Measurements from ENCODE around the gene SMIM12. TPM values are rescaled to one million over a fixed set of nuclear protein-coding genes. Genes with fewer than 3 reads are reported as not detected.

Gene SMIM12
- total RNA-seq, 1 donor from 2014 or later = 58.7 TPM

DNA sequence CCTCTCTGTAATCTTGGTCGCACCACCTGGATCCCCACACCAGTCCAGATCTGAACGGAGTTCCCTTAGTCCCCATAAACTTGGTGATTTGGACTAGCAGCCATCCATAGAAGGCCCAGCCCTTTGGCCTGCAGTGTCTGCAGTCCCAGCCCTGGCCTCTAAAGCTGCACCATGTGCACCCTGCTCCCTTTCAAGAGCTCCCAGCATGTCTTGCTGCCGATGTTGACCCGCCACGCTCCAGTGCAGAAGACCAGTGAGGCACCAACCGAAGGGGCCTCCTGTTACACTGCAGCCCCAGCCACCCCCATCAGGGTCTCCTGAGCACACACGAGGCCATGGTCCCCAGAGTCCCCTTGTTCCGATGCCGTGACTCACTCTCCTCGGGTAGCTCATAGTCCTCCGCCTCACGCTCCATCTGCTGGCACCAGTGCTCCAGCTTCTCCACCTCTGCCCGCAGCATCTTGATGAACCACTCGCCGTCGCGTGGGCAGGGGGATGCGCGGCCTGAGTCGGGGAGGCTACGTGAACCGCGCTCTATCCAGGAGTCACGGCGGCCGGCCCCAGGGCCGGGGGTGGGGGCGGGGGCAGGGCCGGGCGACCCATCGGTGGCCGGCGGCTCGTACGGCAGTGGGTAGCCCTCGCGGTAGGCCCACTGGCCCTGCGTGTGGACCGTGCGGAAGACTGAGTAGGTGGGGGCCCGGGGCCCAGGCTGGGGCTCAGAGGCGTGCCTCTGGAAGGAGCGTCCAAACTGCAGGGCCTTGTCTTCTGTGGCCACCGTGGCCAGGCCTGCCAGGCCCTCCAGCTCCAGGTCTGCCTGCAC, 8.9 kb upstream of the SMIM12 start:
- intact Hi-C loops (cut with micrococcal nuclease) = no loop called here
- no peak overlapping the region for H3K27ac Mint-ChIP-seq
- H3K4me3 Mint-ChIP-seq (ENCODE audit: low read depth) = peak overlapping the region; percentile 22
- no peaks in the 10 kb centered on the region for H3K9me3 Mint-ChIP-seq
- no peaks in the 10 kb centered on the region for H3K36me3 Mint-ChIP-seq (ENCODE audit: low read depth)
- H3K27me3 Mint-ChIP-seq (ENCODE audit: low read depth) = peaks cover 31% of the 10 kb centered on the region
- peaks cover 14% of the 10 kb centered on the region for H3K4me1 Mint-ChIP-seq (ENCODE audit: low read depth)
- no peak for DNase-seq (ENCODE audit: low spot score)

DNA sequence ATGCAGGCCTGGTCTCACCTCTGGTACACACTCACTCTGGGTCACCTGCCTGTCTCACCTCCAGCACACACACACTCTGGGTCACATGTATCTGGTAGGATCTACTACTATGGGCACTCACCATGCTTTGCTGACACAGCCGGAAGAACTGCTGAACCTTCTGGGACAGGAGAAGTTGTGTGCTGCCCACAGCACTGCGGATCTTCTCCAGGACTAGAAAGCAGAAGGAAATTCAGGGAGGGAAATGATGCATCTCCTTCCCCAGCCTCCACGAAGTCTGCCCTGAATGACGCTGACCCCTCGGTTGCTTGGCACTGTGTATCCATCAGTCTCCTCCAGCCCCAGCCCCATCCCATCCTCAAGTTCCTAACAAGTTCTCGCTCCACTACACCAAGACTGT, 7.9 kb upstream of the SMIM12 start:
- intact Hi-C loops (cut with micrococcal nuclease) = no loop called here
- Mint-ChIP-seq H3K36me3 (ENCODE audit: low read depth) (no peaks in the 10 kb centered on the region), H3K4me1 (ENCODE audit: low read depth) (peaks cover 22% of the 10 kb centered on the region), H3K4me3 (ENCODE audit: low read depth) (peak overlapping the region; percentile 57), H3K9me3 (no peaks in the 10 kb centered on the region), H3K27ac (peak overlapping the region; percentile 9), H3K27me3 (ENCODE audit: low read depth) (peaks cover 23% of the 10 kb centered on the region)
- DNase-seq (ENCODE audit: low spot score) = no peak

DNA sequence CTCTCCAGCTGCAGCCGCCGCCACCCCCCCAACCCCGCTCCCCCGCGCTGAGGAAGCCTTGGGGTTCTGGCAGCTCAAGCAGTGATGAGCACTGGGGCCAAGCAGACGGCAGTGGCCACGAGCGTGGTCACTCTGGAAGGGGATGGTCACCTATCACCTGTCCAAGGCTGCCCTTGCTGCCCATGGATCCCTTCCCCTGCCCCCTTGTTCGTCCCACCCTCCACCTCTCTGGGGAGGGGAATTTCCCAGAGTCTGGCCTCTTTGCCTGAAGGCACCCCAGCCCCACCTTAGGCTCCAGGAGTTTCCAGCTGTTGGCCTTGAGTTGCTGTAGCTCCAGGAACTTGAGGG, 7.2 kb upstream of the SMIM12 start:
- no peaks in the 10 kb centered on the region for H3K9me3 Mint-ChIP-seq
- H3K36me3 Mint-ChIP-seq (ENCODE audit: low read depth) = no peaks in the 10 kb centered on the region
- H3K27me3 Mint-ChIP-seq (ENCODE audit: low read depth) = peaks cover 16% of the 10 kb centered on the region
- intact Hi-C loops (cut with micrococcal nuclease) = loop anchor here (1.0 kb wide), 1 partner anchor 14 kb away; no protein-coding TSS in a partner anchor
- no peak overlapping the region for H3K27ac Mint-ChIP-seq
- peak overlapping the region; percentile 76 for H3K4me3 Mint-ChIP-seq (ENCODE audit: low read depth)
- no peak for DNase-seq (ENCODE audit: low spot score)
- H3K4me1 Mint-ChIP-seq (ENCODE audit: low read depth) = peaks cover 22% of the 10 kb centered on the region

GRCh38 chr1:34865981-34866761, 6.6 kb upstream of the SMIM12 start:
- intact Hi-C loops (cut with micrococcal nuclease) = loop anchor here (1.0 kb wide), 1 partner anchor 14 kb away; no protein-coding TSS in a partner anchor
- peak; percentile 84 for DNase-seq (ENCODE audit: low spot score)
- Mint-ChIP-seq H3K36me3 (ENCODE audit: low read depth) (no peaks in the 10 kb centered on the region), H3K4me1 (ENCODE audit: low read depth) (peaks cover 22% of the 10 kb centered on the region), H3K4me3 (ENCODE audit: low read depth) (peak overlapping the region; percentile 76), H3K9me3 (no peaks in the 10 kb centered on the region), H3K27me3 (ENCODE audit: low read depth) (peaks cover 10% of the 10 kb centered on the region), H3K27ac (peak overlapping the region; percentile 86)

DNA sequence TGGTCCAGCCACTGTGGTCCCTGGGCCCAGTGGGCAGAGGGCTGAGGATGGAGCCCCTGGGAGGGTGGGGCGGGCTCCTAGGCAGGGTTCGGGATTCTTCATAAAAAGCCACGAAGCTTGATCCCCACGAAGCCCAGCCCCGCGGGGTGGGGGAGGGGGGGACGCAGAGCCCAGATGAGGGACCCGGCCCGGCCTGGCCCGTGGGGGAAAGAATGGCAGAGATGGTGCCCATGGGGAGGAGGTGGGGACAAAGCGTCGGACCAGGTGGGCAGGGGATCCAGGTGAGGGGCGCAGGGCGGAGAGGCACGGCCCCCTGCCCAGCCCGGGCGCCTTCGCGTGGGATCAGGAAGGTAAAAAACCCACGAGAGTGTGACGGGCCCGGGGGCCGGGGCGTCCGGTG, 6.0 kb upstream of the SMIM12 start:
- H3K36me3 Mint-ChIP-seq (ENCODE audit: low read depth) = no peaks in the 10 kb centered on the region
- H3K9me3 Mint-ChIP-seq = no peaks in the 10 kb centered on the region
- intact Hi-C loops (cut with micrococcal nuclease) = no loop called here
- H3K4me3 Mint-ChIP-seq (ENCODE audit: low read depth) = no peak overlapping the region
- no peak overlapping the region for H3K27ac Mint-ChIP-seq
- peaks cover 22% of the 10 kb centered on the region for H3K4me1 Mint-ChIP-seq (ENCODE audit: low read depth)
- DNase-seq (ENCODE audit: low spot score) = no peak
- H3K27me3 Mint-ChIP-seq (ENCODE audit: low read depth) = peaks cover 7% of the 10 kb centered on the region

DNA sequence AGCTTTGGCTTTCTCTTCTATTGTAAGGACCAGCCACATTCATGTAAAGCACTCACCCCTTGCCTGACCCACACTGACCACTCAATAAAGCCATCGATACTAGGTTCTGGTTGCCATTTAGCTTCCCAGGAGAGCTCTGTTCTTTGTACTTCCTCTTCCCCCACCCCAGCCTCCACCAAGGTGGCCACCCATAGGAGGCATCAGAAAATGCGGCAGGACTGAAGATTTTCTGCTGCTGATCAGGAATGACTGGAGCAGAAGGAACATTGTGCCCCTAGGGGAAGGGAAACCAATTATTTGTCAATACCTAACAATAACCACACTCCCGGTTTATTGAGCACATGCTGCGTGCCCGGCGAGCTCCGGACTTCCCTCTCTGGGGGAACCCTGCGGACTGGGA, 5.2 kb upstream of the SMIM12 start:
- Mint-ChIP-seq H3K9me3 (no peaks in the 10 kb centered on the region), H3K4me1 (ENCODE audit: low read depth) (peaks cover 29% of the 10 kb centered on the region), H3K27me3 (ENCODE audit: low read depth) (peaks cover 7% of the 10 kb centered on the region), H3K36me3 (ENCODE audit: low read depth) (no peaks in the 10 kb centered on the region), H3K4me3 (ENCODE audit: low read depth) (peak overlapping the region; percentile 75), H3K27ac (peak overlapping the region; percentile 76)
- DNase-seq (ENCODE audit: low spot score) = no peak
- intact Hi-C loops (cut with micrococcal nuclease) = loop anchor here (5.0 kb wide), 2 partner anchors 123 to 318 kb away; partner anchors contain the start of gene TMEM35B

DNA sequence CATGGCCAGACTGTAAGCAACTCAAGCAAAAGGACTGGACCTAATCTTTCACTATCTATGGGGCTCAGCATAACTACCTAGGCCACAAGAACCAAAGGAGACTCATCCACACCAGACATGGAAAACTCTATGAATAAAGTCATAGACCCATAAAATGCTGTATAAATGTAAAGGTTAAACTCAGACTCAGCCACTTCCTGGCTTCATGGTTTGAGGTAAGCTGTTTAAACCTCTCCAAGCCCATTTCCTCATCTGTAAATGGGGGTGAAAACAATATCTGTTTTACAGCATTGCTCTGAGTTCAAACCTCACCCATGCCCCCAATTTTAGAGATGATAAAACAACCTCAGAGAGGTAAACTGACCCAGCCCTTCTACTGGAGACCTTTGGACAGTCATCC, 4.0 kb upstream of the SMIM12 start:
- H3K27me3 Mint-ChIP-seq (ENCODE audit: low read depth) = peaks cover 7% of the 10 kb centered on the region
- peaks cover 35% of the 10 kb centered on the region for H3K4me1 Mint-ChIP-seq (ENCODE audit: low read depth)
- DNase-seq (ENCODE audit: low spot score) = no peak
- H3K9me3 Mint-ChIP-seq = no peaks in the 10 kb centered on the region
- peaks cover 6% of the 10 kb centered on the region for H3K36me3 Mint-ChIP-seq (ENCODE audit: low read depth)
- H3K27ac Mint-ChIP-seq = peak overlapping the region; percentile 76
- intact Hi-C loops (cut with micrococcal nuclease) = loop anchor here (5.0 kb wide), 2 partner anchors 124 to 319 kb away; partner anchors contain the start of gene TMEM35B
- no peak overlapping the region for H3K4me3 Mint-ChIP-seq (ENCODE audit: low read depth)

DNA sequence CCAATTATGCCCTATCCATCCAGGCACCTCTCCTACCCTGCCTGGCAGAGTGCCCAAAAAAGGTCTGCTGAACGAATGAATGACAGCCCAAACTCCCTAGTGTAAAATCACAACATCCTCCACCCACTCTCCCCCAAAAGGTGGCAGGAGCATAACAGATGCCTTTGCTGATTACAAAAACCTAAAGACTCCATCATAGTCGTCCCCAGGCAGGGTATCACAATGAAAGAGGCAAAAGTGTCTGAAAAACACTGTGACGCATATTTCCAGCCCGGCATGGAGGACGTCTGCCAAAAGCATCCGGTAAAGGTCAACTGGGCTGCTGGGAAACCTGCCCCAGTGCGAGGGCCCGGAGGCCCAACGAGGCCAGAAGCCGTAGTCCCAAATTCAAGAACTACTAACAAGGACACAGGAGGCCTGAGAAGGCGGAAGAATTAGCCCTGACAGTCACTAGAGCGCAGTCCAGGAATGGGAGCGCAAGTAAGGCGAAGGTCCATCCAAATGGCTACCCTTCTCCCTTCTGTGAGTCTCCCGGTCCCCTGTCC, 576 bp downstream of the SMIM12 start:
- intact Hi-C loops (cut with micrococcal nuclease) = loop anchor here (1.0 kb wide), 1 partner anchor 173 kb away; no protein-coding TSS in a partner anchor

GRCh38 chr1:34856697-34857096, 2.9 kb downstream of the SMIM12 start:
- intact Hi-C loops (cut with micrococcal nuclease) = no loop called here
- peaks cover 32% of the 10 kb centered on the region for H3K4me1 Mint-ChIP-seq (ENCODE audit: low read depth)
- no peak overlapping the region for H3K27ac Mint-ChIP-seq
- H3K27me3 Mint-ChIP-seq (ENCODE audit: low read depth) = no peaks in the 10 kb centered on the region
- H3K36me3 Mint-ChIP-seq (ENCODE audit: low read depth) = peaks cover 39% of the 10 kb centered on the region
- DNase-seq (ENCODE audit: low spot score) = no peak
- no peak overlapping the region for H3K4me3 Mint-ChIP-seq (ENCODE audit: low read depth)
- H3K9me3 Mint-ChIP-seq = no peaks in the 10 kb centered on the region

More for the DNA sequence above, 576 bp downstream of the SMIM12 start:
- H3K9me3 Mint-ChIP-seq = no peaks in the 10 kb centered on the region
- H3K27me3 Mint-ChIP-seq (ENCODE audit: low read depth) = no peaks in the 10 kb centered on the region
- peaks cover 40% of the 10 kb centered on the region for H3K4me1 Mint-ChIP-seq (ENCODE audit: low read depth)
- peaks cover 24% of the 10 kb centered on the region for H3K36me3 Mint-ChIP-seq (ENCODE audit: low read depth)
- peak overlapping the region; percentile 97 for H3K27ac Mint-ChIP-seq
- peak; percentile 34 for DNase-seq (ENCODE audit: low spot score)
- H3K4me3 Mint-ChIP-seq (ENCODE audit: low read depth) = peak overlapping the region; percentile 98

GRCh38 chr1:34852677-34853217, 6.8 kb downstream of the SMIM12 start:
- intact Hi-C loops (cut with micrococcal nuclease) = loop anchor here (1.0 kb wide), 2 partner anchors 14 to 66 kb away; no protein-coding TSS in a partner anchor
- Mint-ChIP-seq H3K36me3 (ENCODE audit: low read depth) (peaks cover 59% of the 10 kb centered on the region), H3K9me3 (no peaks in the 10 kb centered on the region), H3K4me3 (ENCODE audit: low read depth) (no peak overlapping the region), H3K27me3 (ENCODE audit: low read depth) (no peaks in the 10 kb centered on the region), H3K4me1 (ENCODE audit: low read depth) (peaks cover 11% of the 10 kb centered on the region), H3K27ac (no peak overlapping the region)
- peak; percentile 88 for DNase-seq (ENCODE audit: low spot score)

- H3K27ac Mint-ChIP-seq = no peak overlapping the region
- no peak for DNase-seq (ENCODE audit: low spot score)
- no peaks in the 10 kb centered on the region for H3K27me3 Mint-ChIP-seq (ENCODE audit: low read depth)
- H3K36me3 Mint-ChIP-seq (ENCODE audit: low read depth) = peaks cover 59% of the 10 kb centered on the region
- H3K9me3 Mint-ChIP-seq = no peaks in the 10 kb centered on the region
- H3K4me1 Mint-ChIP-seq (ENCODE audit: low read depth) = peaks cover 4% of the 10 kb centered on the region
- intact Hi-C loops (cut with micrococcal nuclease) = loop anchor here (1.0 kb wide), 2 partner anchors 15 to 65 kb away; no protein-coding TSS in a partner anchor
- no peak overlapping the region for H3K4me3 Mint-ChIP-seq (ENCODE audit: low read depth)
Measured at GRCh38 chr1:34851431-34852105, 8.0 kb downstream of the SMIM12 start.

- Mint-ChIP-seq H3K4me1 (ENCODE audit: low read depth) (peaks cover 4% of the 10 kb centered on the region), H3K4me3 (ENCODE audit: low read depth) (no peak overlapping the region), H3K9me3 (no peaks in the 10 kb centered on the region), H3K27ac (no peak overlapping the region), H3K27me3 (ENCODE audit: low read depth) (no peaks in the 10 kb centered on the region), H3K36me3 (ENCODE audit: low read depth) (peaks cover 54% of the 10 kb centered on the region)
- no peak for DNase-seq (ENCODE audit: low spot score)
- intact Hi-C loops (cut with micrococcal nuclease) = no loop called here
Measured at GRCh38 chr1:34850382-34850781, 9.2 kb downstream of the SMIM12 start.
